HL-60 (cell line): ENCODE results near the gene ORC5.

Experiments
- DNase-seq, 2 experiments: peaks; one replicate each; pipeline ENCODE4 v3.0.0-alpha.2; 2010 to 2020; ENCODE audit warnings: low read depth in 1 of 2, low spot score in 1 of 2
- H3K27ac ChIP-seq: fragments of 250-450 bp; sonication (Bioruptor Pico); replicated peaks from 2 replicates; pipeline ENCODE4 v1.5.1; 2020; ENCODE audit warnings: mild to moderate bottlenecking, moderate library complexity
- H3K27me3 ChIP-seq: fragments of 250-450 bp; sonication (Bioruptor Pico); 2 replicates; pipeline ENCODE4 v1.5.1; 2021; ENCODE audit warnings: mild to moderate bottlenecking, moderate library complexity; ENCODE audit not compliant: insufficient read depth, poor library complexity, severe bottlenecking
- H3K4me3 ChIP-seq: replicated peaks from 2 replicates; pipeline ENCODE4 v1.5.1; 2011; ENCODE audit warnings: mild to moderate bottlenecking, control low read depth, low read length; ENCODE audit not compliant: insufficient read depth
- GABPA ChIP-seq: IDR thresholded peaks from 2 replicates; pipeline ENCODE4 v1.6.1; 2012; ENCODE audit warnings: low read depth
- POLR2AphosphoS5 ChIP-seq: IDR thresholded peaks from 2 replicates; pipeline ENCODE4 v1.6.1; 2012; ENCODE audit warnings: low read depth
- SPI1 ChIP-seq: IDR thresholded peaks from 2 replicates; pipeline ENCODE4 v1.6.1; 2012; ENCODE audit warnings: low read depth, mild to moderate bottlenecking, borderline replicate concordance
- TF ChIP-seq, protein P1 (sequence below): IDR thresholded peaks from one replicate; pipeline ENCODE4 v1.5.1; 2011; ENCODE audit warnings: low read length, control low read depth, inconsistent platforms; ENCODE audit not compliant: insufficient read depth
- TF ChIP-seq, protein P2 (sequence below): IDR thresholded peaks from 2 replicates; pipeline ENCODE4 v1.6.1; 2012; ENCODE audit warnings: low read depth; ENCODE audit not compliant: insufficient replicate concordance

Gene ORC5

DNA sequence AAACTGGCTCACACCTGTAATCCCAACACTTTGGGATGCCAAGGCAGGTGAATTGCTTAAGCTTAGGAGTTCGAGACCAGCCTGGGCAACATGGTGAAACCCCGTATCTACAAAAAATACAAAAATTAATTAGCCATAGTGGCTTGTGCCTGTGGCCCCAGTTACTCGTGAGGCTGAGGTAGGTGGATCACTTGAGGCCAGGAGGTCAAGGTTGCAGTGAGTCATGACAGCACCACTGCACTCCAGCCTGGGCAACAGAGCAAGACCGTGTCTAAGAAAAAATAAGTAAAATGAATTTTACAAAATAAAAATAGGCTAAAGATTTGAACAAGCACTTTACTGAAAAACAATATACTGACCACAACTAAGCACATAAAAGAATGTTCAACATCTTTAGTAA is 9.8 kb upstream of the ORC5 start:
- no peak overlapping the region for H3K27ac ChIP-seq
- no peak for DNase-seq
- no peaks in the 10 kb centered on the region for H3K27me3 ChIP-seq
- TF ChIP-seq SPI1 = no peak
- TF ChIP-seq, protein P1, sequence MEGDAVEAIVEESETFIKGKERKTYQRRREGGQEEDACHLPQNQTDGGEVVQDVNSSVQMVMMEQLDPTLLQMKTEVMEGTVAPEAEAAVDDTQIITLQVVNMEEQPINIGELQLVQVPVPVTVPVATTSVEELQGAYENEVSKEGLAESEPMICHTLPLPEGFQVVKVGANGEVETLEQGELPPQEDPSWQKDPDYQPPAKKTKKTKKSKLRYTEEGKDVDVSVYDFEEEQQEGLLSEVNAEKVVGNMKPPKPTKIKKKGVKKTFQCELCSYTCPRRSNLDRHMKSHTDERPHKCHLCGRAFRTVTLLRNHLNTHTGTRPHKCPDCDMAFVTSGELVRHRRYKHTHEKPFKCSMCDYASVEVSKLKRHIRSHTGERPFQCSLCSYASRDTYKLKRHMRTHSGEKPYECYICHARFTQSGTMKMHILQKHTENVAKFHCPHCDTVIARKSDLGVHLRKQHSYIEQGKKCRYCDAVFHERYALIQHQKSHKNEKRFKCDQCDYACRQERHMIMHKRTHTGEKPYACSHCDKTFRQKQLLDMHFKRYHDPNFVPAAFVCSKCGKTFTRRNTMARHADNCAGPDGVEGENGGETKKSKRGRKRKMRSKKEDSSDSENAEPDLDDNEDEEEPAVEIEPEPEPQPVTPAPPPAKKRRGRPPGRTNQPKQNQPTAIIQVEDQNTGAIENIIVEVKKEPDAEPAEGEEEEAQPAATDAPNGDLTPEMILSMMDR = no peak
- no peak overlapping the region for H3K4me3 ChIP-seq

DNA sequence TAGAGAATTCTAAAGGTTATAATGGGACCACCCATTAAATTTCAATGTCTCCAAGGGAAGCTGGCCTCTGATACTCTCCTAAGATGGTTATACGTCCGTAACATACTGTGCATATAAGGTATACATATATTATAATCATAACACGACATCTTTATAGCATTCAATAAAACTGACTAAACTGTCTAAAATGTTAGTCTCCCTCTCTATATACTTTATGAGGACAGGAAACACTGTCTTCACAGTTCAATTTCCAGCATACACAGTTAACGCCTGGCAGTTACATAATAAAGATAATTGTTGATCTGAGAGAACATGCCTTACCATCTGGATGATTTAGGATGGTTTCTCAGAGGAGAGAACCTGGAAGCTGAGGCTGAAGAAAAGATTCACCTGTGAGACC is 1.2 kb upstream of the ORC5 start:
- no peak for DNase-seq
- Histone ChIP-seq H3K27me3 (no peaks in the 10 kb centered on the region), H3K27ac (no peak overlapping the region), H3K4me3 (no peak overlapping the region)
- TF ChIP-seq, protein P1 = no peak
- no peak for TF ChIP-seq GABPA

DNA sequence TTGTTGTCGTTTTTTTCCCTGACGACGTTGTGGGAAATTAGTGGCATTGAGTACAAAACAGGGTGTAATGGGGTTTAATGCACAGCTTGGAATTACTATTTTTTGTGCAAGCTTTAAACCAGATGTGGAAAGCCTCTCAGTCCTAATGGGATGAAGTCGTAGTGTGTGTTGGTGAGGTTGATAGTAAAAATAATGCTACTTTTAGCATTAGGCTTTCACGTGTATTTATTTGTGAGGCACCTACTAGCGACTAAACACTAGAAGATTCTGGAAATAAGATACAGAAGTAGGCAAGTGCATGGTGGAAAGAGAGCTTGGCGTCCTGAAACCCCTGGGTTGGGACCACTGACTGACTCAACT is 588 bp upstream of the ORC5 start:
- DNase-seq = no peak
- Histone ChIP-seq H3K4me3 (peak overlapping the region; percentile 55), H3K27me3 (no peaks in the 10 kb centered on the region), H3K27ac (peak overlapping the region; percentile 92)
- TF ChIP-seq SPI1 (no peak), POLR2AphosphoS5 (no peak), GABPA (no peak)
- TF ChIP-seq, protein P2, sequence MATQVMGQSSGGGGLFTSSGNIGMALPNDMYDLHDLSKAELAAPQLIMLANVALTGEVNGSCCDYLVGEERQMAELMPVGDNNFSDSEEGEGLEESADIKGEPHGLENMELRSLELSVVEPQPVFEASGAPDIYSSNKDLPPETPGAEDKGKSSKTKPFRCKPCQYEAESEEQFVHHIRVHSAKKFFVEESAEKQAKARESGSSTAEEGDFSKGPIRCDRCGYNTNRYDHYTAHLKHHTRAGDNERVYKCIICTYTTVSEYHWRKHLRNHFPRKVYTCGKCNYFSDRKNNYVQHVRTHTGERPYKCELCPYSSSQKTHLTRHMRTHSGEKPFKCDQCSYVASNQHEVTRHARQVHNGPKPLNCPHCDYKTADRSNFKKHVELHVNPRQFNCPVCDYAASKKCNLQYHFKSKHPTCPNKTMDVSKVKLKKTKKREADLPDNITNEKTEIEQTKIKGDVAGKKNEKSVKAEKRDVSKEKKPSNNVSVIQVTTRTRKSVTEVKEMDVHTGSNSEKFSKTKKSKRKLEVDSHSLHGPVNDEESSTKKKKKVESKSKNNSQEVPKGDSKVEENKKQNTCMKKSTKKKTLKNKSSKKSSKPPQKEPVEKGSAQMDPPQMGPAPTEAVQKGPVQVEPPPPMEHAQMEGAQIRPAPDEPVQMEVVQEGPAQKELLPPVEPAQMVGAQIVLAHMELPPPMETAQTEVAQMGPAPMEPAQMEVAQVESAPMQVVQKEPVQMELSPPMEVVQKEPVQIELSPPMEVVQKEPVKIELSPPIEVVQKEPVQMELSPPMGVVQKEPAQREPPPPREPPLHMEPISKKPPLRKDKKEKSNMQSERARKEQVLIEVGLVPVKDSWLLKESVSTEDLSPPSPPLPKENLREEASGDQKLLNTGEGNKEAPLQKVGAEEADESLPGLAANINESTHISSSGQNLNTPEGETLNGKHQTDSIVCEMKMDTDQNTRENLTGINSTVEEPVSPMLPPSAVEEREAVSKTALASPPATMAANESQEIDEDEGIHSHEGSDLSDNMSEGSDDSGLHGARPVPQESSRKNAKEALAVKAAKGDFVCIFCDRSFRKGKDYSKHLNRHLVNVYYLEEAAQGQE = no peak
- TF ChIP-seq, protein P1 = no peak

DNA sequence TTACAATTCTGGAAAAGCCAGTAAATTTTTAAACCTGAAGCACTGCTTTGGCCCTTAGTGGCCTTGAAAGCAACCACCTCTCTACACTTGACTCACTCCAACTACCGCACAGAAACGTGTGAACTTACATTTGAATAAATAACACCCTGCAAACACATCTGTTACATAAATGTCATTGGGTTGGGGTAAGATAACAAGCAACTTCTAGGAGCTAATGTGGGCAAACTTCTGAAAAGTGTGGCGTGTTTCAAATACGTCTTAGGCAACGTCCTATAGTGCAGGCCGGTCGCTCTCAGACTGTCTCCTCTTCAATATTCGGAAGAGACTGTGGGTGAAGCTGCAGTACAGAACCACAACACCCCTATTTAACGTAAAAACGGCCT is 474 bp downstream of the ORC5 start:
- peak in 1 of 2 experiments; percentile 7 for DNase-seq
- TF ChIP-seq, protein P1 = no peak
- TF ChIP-seq SPI1 (no peak), GABPA (no peak), POLR2AphosphoS5 (no peak)
- TF ChIP-seq, protein P2 = no peak
- Histone ChIP-seq H3K27me3 (no peaks in the 10 kb centered on the region), H3K4me3 (peak overlapping the region; percentile 55), H3K27ac (peak overlapping the region; percentile 92)
